ENCODE data around the gene ERN1.

Gene ERN1

DNA sequence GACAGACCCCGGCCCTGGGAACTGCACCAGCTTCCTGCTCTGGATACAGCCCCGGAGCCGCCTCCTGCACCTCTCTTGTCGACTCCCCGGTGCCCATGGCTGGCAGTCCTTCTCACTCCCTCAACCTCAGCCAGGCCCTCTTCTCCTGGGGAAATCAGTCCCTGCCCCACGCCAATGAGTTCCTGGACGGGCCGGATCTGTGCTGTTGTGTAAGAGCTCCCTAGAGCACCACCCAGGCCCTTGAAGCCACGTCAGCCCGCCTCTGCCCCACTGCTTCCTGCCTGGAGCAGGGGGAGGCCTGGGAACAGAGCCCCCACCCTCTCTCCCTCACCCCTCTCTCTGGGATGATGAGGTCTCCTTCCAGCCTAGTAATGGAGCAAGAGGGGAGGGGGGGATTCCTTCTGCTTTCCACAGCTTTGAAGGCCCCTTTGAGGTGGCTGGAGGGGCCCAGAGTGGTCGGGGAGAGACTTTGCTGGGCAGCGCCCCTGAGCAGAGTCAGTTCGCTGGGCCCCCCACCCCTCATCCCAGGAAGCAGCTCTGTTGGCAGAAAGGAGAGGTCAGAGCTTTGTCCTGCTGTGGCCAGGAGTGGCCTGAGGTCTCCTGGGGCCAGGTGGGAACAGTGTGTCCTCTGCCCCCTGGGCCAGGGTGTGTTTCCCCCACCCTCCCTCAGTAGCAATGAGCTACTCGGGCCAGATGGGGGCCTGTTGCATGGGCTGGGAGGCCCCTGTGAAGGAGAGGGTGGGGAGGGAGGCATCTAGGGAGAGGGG is 128.0 kb downstream of the ERN1 start:
- no peak overlapping the region for H3K4me3 ChIP-seq (ENCODE audit: control insufficient read depth, low read depth, low read length)
- no peak for DNase-seq (ENCODE audit: low read depth)
- TF ChIP-seq, protein P1, sequence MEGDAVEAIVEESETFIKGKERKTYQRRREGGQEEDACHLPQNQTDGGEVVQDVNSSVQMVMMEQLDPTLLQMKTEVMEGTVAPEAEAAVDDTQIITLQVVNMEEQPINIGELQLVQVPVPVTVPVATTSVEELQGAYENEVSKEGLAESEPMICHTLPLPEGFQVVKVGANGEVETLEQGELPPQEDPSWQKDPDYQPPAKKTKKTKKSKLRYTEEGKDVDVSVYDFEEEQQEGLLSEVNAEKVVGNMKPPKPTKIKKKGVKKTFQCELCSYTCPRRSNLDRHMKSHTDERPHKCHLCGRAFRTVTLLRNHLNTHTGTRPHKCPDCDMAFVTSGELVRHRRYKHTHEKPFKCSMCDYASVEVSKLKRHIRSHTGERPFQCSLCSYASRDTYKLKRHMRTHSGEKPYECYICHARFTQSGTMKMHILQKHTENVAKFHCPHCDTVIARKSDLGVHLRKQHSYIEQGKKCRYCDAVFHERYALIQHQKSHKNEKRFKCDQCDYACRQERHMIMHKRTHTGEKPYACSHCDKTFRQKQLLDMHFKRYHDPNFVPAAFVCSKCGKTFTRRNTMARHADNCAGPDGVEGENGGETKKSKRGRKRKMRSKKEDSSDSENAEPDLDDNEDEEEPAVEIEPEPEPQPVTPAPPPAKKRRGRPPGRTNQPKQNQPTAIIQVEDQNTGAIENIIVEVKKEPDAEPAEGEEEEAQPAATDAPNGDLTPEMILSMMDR (IDR thresholded peaks at IDR 0.05; ENCODE audit: control insufficient read depth, insufficient read depth, low read depth, low read length, missing control alignments): no peak

DNA sequence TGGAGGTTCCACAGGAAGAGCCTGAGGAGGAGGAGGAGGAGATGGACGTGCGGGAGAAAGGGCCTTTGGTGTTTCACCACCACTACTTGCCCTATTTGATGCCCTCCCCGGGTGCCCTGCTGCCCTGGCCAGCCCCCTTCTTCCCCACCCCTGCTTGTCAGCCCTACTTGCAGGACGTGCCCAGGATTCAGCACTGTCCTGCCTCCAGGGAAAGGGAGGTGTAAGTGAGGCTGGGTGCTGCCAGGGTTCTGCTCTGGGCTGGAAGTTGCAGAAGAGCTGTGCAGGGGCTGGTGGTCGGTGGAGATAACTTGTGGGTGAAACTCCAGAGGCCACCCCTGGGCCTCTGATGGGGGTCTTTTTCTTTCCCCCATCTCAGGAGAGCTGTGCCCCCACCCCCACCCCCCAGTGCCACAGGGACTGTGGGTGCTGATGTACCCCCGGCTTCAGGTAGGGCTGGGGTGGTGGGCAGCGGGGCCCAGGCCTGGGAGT is 128.8 kb downstream of the ERN1 start:
- H3K4me3 ChIP-seq (ENCODE audit: control insufficient read depth, low read depth, low read length): no peak overlapping the region
- TF ChIP-seq, protein P1 (IDR thresholded peaks at IDR 0.05; ENCODE audit: control insufficient read depth, insufficient read depth, low read depth, low read length, missing control alignments): no peak
- DNase-seq (ENCODE audit: low read depth): no peak

DNA sequence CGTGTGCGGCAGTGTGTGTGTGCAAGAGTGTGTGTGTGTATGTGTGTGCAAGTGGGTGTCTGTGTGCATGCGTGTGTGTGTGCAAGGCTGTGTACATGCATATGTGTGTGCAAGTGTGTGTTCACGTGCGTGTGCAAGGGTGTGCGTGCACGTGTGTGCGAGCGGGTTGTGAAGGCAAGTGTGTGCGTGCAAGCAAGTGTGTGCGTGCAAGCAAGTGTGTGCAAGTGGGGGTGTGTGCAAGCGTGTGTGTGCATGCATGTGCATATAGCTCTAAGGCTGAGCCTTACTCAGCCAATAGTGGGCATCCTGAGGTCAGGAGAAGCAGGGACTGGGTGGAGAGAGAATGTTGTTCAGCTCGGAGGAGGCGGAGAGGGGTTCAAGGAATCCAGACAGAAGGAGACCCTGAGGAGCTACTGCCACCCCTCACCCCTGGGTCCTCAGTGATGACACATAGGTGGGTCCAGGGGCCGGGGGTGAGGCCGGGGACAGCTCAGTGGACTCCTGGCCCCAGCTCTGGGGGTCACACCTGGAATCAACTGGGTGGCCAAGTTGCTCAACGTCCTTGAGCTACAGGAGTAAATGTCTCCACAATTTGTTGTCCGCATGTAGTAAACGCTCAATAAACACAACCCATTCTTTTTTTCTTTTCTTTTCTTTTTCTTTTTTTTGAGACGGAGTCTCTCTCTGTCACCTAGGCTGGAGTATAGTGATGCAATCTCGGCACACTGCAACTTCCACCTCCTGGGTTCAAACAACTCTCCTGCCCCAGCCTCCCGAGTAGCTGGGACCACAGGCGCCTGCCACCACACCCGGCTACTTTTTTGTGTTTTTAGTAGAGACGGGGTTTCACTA is 130.0 kb downstream of the ERN1 start:
- no peak for DNase-seq (ENCODE audit: low read depth)
- TF ChIP-seq, protein P1 (IDR thresholded peaks at IDR 0.05; ENCODE audit: control insufficient read depth, insufficient read depth, low read depth, low read length, missing control alignments): no peak
- H3K4me3 ChIP-seq (ENCODE audit: control insufficient read depth, low read depth, low read length): no peak overlapping the region

DNA sequence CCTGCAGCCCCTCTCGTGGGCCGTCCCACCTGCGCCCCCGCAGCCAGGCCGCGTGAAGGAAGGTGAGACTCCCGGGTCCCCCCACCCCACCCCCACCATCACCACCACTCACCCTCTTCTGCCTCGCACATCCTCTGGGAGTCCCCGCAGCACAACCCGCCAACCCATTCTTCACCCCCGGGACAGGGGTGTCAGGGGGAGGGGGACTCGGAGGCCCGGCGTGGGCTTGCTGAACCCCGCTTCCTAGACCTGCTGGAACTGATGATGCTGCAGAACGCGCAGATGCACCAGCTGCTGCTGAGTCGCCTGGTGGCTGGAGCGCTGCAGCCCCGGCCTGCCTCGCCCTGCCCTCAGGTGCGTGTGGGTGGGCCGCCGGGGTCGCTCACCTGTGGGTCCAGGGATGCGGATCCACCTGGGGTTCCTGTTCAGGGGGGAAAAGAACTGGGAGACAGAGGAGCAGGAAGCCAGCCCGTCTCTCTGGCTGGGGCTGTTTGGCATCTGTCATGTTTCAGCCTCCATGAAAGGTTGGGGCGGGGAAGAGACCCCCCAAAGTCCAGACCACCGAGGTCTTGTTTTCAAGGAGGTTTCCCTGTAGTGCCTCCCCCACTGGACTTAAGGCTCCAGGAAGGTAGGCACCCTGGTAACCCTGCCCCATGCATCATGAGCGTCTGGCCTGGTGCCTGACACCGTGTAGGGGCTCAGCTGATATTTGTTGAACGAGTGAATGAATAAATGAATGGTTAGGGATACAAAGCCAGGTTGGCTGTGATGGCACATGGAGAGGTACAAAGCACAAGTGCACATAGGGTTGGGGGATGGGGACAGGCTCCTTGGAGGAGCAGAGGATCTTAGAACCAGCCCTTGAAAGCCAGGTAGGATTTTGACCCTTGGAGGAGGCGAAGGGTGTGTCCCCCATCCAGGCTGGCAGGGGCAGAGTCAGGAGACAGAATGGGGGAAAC is 130.9 kb downstream of the ERN1 start:
- H3K4me3 ChIP-seq (ENCODE audit: control insufficient read depth, low read depth, low read length): peak overlapping the region; percentile 74
- DNase-seq (ENCODE audit: low read depth): no peak
- TF ChIP-seq, protein P1 (IDR thresholded peaks at IDR 0.05; ENCODE audit: control insufficient read depth, insufficient read depth, low read depth, low read length, missing control alignments): no peak

DNA sequence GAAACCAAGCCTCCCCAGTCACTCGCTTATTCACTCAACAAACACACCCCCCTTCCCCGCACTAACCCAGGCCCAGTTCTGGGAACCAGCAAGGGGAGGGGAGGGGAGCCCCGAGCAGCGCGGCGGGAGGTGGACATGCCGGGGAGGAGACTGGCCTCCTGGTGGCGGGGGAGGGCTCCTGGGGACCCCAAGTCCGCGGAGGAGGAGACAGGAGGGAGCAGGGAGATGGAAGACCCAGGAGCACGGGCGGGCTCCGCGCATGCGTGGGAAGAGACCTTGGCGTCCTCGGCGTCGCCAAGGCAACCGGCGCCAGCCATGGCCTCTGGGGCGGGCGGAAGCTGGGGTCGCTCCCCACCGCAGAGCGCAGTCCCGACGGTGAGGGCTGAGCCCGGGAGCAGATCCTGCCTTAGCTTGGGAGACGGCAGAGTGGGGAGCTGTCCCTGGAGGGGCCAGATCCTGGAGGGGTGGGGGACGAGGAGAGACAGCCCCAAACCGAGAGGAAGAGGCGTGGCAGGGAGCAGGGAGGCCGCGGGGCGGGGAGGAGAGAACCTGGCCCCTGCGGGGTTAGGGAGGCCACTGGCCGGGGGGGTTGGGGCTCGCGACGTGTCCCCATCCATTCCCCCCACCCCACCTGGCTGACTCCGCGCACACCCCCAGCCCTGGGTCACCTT is 131.8 kb downstream of the ERN1 start, which contains the start of gene PRR29:
PRR29 (plus strand) TSS at position 302 of the 671 bp plus-strand sequence; CDS start at position 316, 14 bp downstream.
- TF ChIP-seq, protein P1 (IDR thresholded peaks at IDR 0.05; ENCODE audit: control insufficient read depth, insufficient read depth, low read depth, low read length, missing control alignments): no peak
- no peak for DNase-seq (ENCODE audit: low read depth)
- peak within 1 kb of the TSS; percentile 74 for H3K4me3 ChIP-seq (ENCODE audit: control insufficient read depth, low read depth, low read length)
